GM19240 (cell line): ENCODE data around the gene COQ2.
A peak's percentile ranks its signal among the peaks of the same experiment; 100 is the strongest.

ENCODE experiments used
- DNase-seq: peaks from one replicate; pipeline ENCODE4 v3.0.0; 2011; ENCODE audit warnings: low spot score; ENCODE audit not compliant: insufficient read length

Gene COQ2

GRCh38 chr4:83217721-83218522, 66.7 kb downstream of the COQ2 start:
- peak; percentile 35 for DNase-seq

- no peak for DNase-seq
Measured at GRCh38 chr4:83216959-83217683, 67.5 kb downstream of the COQ2 start.

GRCh38 chr4:83214079-83214478, 70.5 kb downstream of the COQ2 start:
- no peak for DNase-seq
